ENCODE data around the gene NTRK2.

The NTRK2 gene

DNA sequence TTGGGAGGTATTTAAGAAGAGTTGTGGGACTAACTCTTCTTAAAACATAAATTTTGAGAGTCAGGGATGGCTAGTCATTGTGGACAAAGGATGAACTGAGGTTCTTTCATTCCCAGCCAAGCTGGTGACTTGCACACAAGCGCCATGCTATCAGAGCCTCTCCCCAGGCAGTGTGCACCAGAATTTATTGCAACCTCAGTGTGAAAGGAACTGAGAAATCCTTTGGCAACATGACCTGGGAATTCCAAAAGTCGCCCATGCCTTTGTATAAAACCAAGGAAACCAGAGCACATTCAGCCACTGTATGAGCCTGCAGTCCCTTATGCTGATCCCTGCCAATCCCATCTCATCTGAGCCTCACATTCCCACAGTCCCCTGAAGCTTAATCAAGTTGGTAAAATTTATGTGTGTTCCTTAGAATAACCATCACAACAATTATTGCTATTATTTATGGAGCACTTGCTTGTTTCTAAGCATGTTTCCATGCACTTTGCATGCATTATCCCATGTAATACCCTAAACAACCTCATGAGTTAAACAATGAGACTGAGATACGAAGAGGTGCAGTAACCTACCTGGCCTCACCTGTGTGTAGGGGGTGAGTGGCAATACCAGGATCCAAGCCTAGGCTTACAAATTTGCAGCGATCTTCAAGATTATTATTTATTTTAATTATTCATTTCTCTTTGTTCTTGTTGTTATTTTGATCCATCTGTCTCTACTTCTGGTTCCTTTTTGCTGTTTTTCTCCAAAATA lies 116.4 kb downstream of the NTRK2 start:
- DNase-seq, result no peak

DNA sequence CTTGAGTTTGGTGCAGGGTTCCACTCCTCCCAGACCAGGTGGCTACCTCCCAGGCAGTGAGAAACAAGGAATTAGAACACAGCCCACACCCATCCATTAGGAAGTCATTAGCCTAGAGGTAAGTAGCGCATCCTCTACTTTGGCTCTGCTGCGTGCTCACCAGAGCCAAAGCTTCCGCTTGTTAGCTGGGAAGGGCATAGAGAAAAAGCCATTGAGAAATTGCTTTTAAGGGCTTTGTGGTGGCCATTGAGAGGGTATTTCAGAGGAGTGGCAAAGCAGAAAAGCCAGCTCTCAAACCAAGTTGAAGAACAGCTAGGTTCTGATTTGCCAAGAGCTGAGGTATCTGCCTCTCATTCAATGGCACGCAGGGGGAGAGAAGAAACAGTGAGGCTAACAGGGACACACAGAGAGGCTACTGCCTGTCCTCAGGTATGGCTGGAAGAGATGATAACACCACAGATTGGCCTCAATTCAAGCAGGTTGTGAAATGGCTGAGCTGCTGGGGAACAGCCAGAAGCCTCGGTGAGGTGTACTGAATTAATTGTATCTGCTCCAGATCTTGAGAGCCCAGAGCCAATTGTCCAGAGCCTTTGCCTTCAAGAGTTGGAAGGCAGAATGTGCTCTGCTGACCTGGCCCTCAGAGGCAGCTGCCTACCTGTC lies 119.4 kb downstream of the NTRK2 start:
- no peak for DNase-seq

DNA sequence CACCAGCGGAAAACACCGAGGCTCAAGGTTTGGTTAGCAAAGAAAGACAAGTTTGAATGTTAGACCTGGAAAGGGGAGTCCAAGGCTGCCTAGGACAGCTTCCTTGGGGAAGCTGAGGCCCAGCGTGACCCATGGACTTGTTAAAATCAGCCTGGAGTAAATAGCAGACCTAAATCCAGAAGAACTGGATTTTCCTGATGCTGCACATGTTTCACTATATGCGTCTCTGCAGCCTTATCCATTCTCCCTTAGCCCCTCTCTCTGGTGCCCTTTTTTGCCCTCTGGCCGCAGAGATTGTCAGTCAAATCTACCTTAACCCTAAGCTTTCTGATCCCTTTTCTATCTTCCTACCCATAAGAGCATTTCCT lies 119.9 kb downstream of the NTRK2 start:
- DNase-seq, result no peak

DNA sequence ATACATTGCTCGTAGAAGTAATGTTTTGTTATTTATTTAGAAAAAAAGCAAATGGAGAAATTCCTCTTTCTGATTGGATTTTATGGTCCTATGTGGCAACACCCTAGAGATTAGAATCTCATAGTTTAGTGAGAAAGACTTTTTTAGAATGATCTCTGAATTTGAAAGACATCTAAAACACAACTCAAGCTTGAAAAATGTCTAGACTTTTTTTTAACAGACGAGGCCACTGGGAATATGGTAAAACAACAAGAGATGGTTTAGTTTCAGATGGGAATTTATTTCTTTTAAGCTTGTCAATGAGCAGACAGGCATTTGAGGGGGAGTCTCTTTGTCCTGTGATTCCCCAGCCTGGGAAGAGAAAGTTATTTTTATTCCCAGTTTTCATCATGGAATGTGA lies 122.1 kb downstream of the NTRK2 start:
- DNase-seq, result no peak

DNA sequence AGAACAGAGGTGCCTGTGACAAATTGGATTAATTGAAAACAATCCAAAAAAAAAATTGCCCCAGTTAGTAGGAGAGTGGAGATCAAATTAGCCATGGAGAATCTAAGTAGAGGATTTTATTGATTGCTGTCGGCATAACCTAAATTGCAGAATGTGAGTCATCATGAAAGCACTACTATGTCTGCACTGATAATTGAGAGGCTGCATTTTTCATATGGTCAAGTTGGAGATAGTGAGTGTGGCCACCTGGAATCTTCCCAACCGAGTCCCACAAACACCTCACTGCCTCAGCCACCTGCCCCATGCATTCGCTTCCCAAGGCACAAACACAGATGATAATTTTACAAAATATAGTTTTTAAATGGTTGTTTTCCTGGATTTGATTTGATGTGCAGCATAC lies 123.7 kb downstream of the NTRK2 start:
- no peak for DNase-seq

DNA sequence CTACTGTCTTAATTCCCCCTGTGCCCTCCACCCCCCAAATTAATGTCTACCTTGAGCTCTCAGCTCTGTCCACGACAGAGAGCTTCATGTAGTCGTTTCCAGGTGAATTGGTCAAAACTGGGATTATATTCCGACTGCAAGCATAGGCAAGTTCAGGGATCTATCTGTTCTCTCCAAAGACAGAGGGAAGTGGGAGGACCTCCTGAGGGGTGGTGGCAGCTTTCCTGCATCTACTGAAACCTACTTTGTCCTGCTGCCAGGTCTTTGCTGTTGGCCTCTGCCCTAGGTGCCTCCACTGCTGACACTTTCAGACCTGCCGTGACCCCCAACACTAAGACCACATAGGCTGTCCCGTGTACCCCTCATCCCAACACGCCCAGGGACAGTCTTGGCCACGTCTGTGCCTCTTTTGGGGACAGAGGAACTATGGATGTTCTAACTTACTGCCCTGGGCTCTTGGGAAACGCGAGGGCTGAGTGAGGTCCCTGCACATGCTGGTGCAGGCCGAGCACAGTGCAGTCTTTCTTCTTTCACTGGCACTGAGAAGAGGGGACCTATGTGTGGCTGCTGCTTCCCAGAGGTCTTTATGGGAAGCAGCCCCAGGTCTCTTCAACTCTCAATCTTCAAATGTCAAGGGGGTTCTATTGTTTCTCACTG lies 125.6 kb downstream of the NTRK2 start:
- no peak for DNase-seq

DNA sequence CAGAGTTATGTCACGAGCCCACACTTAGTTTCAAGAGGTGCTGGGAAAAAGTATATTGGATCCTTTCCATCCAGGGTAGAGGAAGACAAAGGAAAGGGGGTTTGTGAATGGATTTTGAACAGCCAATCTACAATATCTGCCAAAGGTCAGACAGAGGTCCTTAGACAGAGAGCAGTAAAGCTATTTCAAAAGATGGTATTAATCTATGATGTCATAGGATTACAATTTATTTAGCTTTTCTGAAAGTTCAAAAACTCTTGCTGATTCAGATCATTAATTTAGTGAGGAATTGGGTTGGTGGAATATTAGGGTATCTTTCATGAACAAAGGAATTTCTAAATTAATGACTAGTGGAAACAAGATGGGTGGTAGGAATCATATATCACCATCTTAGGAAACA lies 126.9 kb downstream of the NTRK2 start:
- DNase-seq, result no peak

DNA sequence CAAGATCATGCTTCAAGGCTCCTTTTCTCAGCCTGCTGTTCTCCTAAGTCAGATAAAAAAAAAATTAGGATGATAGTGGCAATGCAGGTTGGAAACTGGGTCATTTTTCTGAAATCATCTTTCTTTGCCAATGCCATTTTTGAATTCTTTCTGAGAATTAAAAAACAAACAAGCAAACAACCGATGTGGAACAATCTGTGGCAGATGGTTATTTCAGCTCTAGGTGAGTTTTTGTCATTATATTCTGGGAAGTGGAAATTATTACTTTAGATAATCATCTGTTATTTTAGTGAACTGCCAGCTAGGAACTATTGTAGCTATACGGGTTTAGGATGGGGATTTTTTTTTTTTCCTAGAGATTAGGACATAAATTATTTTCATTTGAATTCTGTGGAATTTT lies 129.7 kb downstream of the NTRK2 start:
- DNase-seq, result no peak

DNA sequence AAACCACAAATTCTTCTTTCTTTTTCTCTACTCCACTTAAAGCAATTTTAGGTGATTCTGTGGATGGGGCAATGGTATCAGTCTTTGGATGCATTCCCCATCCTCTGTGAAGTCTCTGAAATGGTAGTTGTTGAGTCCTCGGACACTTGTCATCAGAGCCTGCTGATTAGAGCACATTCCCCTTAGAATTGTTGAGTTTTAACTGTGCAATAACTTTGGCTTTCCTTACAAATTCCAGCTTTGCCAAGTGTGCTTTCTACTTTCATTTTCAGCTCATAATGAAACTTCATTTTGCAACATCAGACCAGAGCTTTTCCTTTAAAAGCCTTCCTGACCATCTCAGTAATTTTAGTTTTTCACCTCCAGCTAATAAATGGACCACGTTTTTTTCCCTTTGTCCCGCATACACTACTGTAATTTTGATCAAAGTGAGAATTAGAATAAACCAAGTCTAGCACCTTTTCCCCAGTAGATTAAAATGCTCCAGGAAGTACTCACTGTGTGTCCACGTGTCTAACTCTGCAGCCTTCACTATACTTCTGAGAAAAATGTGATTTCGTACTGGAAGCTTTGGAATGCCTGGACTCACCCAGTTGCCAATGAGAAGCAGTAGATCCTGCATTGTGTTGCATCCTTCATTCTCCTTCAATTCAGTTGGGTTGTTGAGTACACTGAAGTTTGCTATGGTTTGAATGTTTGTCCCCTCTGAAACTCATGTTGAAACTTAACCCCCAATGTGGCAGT lies 135.6 kb downstream of the NTRK2 start:
- no peak for DNase-seq

DNA sequence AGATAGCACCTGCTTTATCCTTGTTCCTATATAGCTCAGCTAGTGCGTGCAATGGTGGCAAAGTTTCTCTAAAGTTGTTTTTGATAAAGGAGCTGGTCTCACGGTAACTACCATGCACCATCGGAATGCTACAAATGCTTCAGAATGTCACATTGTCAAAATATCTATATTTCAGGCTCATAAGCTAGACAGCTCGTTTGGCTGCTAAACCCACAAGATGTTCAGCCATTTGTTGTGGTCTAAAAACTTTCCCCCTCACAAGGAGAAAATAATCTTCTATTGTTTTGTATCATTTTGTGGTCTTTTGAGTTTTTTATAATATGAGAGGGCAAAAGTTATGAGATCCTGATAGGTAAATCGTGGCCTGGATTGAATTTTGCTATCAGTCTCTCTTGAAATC lies 137.9 kb downstream of the NTRK2 start:
- DNase-seq, result no peak

DNA sequence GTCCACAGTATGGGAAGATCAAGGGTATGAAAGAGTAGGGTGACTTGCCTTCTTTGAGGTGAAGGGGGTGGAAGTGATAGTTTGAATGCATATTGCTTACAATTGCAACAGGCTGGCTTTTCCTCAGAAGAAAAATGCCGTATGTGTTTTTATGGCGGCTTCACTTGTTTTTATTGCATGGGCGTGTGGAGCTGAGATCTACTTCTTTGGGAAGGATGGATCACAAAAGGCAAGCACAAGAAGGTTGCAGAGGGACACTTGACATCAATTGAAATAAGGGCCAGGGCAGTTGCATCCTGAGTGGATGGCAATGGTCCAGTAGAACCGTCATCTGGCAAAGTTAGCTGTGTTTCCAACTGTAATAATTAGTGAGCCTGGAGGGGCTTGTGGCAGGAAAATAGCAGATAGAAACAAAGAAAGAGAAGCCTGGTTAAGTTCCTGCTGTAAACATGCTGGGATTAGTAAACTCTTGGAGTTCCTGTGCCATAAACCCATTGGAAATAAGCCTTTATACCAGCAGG lies 138.4 kb downstream of the NTRK2 start:
- no peak for DNase-seq

DNA sequence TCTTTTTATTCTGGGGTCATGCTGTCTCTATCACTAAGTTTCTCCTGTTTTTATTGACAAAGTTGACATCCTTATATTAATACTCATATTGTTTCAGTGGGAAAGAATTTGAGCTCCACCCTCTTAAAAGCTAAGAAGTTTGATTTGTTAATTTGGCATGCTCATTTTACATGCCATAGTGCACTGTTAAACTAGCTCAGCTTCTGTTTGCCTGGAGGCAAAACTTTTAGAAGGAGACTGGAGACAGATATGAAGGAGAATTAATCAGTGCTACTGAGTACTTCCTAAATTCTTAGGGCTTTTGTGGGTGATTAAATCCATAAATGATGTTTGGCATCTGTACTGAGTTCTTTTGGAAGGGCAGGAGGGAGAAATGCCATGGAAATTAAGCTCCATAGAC lies 138.9 kb downstream of the NTRK2 start:
- no peak for DNase-seq

DNA sequence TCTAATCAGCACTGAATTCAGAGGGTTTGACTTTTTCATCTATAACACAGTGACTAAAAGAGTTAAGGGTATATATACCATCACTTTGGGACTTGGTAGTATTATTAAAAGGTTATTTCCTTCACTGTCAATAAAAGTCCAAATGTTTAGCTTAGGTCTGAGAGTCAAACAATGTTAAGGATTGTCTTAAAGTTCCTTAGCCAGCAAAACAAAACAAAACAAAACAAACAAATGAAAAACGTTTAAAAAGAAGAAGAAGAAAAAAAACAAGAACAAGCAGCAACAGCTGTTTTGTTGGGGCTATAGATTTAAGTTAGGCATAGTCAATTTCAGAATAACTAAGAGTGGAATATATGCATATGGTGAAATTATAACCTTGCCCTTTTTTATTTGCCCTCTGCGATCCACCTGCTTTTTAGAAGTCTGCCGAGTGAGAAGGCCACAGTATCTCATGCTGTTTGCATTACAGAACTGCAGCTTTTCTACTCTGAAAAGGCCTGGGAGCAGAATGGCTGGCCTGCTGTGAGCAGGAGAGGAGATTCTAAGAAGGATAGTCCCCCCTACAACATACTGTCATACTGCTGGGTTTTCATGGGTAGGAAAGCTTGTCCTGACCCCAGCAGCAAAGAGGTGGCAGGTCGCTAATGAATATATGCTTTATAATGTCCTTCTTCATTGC lies 141.7 kb downstream of the NTRK2 start:
- no peak for DNase-seq

DNA sequence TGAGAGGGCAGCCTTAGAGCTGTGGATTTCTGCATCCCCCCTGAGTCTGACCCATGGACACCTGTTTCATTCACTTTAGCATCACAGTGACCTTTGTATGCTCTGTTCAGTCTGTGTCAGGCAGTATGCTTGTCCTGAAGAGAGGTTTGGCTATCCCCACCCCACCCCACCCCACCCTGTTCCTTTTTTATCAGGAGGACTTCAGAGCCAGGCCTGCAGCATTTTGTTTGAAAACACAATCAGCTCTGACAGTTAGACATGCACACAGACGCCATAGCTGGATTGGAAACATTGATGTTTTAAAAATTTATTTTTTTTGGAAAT lies 142.2 kb downstream of the NTRK2 start:
- DNase-seq, result peak; percentile 3

DNA sequence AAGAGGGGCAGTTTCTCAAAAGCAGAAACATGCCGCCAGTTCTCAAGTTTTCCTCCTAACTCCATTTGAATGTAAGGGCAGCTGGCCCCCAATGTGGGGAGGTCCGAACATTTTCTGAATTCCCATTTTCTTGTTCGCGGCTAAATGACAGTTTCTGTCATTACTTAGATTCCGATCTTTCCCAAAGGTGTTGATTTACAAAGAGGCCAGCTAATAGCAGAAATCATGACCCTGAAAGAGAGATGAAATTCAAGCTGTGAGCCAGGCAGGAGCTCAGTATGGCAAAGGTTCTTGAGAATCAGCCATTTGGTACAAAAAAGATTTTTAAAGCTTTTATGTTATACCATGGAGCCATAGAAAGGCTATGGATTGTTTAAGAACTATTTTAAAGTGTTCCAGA lies 142.8 kb downstream of the NTRK2 start:
- no peak for DNase-seq

DNA sequence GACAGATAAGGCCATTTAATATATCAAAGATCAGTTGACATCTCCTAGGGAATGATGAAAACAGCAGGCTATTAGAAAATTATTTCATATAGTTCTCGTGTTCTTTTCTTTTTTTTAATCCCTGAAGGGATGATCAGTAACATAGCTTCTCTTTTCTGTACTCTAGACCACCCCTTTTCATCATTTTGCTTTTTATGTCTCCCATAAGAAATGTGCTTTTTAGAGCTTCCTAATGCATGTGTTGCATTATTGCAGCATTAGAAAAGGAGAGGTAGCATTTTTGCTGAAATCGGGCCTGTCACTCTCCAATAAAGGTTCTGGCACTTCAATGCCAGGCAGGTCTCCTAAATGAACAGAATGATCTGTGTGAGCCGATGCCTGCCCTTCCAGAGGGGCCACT lies 143.3 kb downstream of the NTRK2 start:
- no peak for DNase-seq

DNA sequence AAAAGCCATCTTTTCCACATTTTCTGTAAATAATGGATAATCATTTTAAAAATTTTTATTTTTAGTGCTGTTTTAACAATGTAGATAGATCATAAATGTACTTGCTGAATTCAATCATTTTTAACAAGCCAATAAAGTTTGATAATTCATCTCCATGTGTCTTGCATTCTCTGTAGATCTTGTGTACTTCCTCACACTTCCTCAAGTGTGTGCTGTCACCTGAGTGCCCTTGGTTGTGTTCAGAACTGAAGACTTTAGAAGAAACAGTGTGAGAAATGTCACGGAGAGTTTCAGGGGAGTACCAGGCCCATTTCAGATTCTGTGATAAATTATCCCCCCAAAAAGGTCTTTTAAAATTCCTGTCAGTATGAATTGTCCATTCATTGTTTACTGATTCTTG lies 146.0 kb downstream of the NTRK2 start:
- DNase-seq, result no peak

DNA sequence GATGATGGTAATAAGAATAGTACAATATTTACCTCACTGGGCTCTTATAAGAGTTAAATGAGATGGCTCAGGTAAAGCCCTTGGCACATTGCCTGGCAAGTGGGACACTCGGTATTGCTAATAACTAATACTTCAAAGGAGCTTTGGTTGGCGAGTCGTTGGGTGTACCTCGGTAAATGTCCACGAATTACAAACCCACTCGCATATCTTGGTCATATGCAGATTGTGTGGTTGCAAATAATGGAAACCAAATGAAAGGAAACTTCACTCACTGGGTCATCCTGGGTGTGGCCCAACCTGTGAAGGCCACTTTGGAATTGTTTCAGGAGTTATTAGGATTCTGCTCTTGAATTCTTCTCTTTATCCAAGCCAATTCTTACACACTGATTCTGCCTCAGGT lies 147.5 kb downstream of the NTRK2 start:
- no peak for DNase-seq

DNA sequence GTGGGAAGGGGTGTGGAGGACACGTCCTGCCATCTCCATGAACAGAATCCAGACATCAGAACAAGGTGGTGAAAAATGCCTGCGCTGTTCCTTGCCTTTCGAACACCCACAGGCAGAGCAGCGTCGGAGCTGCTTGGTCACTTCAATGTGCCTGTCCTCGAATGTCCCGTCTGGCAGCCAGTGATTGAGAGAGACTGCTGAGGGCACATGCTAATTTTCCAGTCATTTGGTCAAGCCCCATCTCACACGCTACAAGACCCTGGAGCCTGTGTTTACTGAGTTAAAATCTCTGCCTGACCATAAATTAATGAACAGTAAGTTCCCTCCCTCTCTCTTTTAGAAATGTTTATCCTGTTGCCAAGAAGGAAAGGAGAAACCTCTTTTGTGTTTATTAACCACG lies 149.3 kb downstream of the NTRK2 start:
- no peak for DNase-seq

DNA sequence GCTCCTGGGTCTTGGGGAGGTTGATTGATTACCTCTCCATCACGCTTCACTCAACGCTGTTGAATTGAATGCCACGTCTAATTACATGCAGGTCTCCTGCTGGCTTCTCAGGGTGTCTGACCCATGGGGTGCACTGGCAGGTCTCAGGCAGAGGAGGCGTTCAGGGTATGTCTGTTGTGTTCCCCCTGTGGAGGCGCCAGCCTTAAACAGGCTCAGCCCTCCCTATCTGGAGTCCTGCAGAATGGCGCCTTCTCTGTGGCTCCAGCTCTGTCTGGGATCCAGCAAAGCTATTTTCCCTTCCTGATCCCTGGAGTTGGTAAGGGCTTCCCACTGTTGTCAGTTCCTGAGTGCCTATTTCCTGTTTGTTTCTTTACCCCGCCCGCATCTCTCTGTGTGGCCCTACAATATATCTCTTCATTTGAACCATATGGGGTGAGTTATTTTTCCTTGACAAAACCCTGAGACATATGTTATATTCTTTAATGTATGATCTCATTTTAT lies 150.0 kb downstream of the NTRK2 start:
- DNase-seq, result no peak

DNA sequence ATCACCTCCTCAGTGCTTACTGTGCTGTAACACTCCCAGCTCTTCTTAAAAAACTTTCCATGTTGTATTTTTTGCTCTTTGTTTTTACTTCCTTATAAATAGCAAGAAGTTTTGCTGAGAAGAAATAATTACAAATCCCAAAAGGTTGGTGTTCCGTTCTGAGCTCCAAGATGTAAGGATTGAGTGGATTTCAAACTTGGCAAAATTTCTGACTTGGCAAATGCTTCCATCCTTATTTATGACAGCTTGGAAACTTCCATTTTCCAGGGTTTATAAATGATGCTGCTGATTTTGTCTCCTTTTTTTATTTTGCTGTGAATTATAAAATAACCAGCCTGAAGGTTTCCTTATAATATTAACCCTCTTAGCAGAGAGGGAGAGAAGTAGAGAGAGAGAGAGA lies 151.9 kb downstream of the NTRK2 start:
- DNase-seq, result no peak

DNA sequence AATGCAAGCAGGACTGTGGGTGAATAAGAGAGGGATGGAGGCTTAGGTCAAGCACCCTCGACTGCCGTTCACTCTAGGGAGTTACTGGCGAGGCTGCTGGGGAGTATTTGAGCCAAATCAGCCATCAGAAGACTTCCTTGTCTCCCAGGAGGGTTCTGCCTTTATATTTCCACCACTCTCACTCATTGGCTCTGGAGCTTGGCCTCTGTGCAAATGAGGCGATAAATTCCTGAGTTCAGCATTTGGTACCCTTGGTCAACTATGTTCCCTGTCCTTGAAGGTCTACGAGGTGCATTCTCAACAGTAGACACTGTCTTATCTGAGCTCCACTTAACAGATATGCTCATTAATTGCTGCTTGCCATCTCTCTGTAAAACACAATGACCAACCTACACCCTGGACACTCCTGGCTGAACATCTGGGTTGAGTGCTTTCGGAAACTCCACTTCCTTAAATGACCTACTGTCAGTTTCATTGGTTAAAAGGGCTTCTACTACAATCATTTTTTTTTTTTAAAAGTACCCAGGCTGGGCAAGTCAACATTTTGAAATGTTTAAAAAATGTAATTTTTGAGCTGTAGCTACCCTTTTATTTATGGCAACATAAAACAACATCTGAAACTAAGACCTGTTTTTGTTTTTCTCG lies 153.2 kb downstream of the NTRK2 start:
- DNase-seq, result no peak
